Jurkat, Clone E6-1 (cell line): ENCODE measurements around the gene IFITM10.

Source experiments
- DNase-seq: peaks from one replicate; pipeline ENCODE4 v3.0.0-alpha.2; 2011; ENCODE audit warnings: low read depth, low spot score
- H3K4me3 ChIP-seq: 2 replicates; pipeline ENCODE4 v1.5.1; 2011; ENCODE audit warnings: mild to moderate bottlenecking, low read length, control low read depth, moderate library complexity

Gene IFITM10

DNA sequence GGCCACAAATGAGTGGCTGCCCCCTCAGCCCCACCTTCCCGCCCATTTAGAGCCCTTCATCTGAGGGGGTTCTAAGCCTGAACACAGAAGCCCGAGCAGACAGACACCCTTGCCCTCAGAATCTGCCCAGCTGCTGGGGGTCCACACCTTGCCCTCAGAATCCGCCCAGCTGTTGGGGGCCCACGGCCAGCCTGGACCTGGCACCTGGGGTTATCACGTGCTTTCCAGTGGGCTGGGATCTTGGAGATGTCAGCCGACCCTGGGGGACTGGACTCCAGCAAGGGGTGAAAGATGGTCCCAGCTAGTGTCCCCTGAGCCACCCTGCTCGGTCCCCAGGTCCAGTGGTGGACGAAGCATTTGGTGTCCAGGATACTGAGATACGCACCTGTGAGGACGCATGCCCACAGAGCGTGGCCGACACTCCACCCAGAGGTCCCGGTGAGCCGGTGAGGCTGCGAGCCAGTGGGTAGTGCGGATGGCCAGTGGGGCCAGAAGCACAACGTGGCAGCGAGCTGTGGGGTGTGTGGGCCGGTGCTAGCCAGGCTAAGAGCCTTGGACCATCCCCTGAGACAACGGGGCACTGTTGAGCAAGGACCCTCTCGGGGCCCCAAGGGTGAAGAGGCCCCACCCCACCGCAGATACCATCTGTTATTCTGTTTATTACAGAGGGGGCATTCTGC is 16.5 kb upstream of the IFITM10 start:
- DNase-seq = no peak
- no peak overlapping the region for H3K4me3 ChIP-seq

GRCh38 chr11:1765871-1766718 is 15.7 kb upstream of the IFITM10 start:
- H3K4me3 ChIP-seq = no peak overlapping the region
- DNase-seq = no peak

DNA sequence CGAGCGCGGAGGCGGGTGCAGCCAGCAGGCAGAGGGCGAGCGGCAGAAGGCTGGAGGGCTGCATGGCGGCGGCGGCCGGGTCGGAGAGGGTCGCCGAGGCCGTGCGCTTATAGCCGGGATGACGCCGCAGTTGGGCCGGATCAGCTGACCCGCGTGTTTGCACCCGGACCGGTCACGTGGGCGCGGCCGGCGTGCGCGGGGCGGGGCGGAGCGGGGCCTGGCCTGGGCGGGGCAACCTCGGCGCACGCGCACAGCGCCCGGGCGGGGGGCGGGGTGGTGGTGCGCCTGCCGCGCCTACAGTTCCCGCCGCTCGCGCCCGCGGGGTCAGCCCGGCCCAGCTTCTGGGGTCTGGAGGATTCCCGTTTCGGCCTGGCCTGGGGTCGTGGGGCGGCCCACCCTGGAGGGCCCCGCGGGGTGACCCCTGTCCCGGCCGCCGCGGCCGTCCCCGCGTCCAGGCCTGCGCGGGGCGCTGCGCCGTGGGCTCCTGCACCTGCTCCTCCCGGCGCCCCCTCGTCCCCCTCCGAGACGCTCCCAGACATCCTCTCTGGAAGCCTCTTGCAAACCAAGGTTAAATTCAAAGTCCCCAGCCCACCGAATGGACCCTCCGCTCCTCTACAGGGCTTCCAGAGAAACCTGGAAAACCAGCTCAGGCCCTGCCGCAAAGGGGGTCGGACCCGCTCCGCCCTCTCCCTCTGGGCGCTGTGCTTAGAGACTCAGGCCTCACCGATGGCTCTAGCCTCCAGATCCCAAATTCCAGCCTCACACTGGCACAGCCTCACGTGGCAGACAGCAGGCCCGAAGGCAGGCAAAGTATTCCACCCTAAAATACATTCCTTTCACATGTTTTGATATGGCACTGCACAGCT is 13.6 kb upstream of the IFITM10 start, which contains the start of gene CTSD:
TSS of gene CTSD (minus strand) at position 132 of the 866 bp plus-strand sequence. CDS start at position 64, 68 bp downstream.
- peak; percentile 60 for DNase-seq
- peak within 1 kb of the TSS; percentile 68 for H3K4me3 ChIP-seq

- peak overlapping the region; percentile 68 for H3K4me3 ChIP-seq
- no peak for DNase-seq
These were observed 13.0 kb upstream of the IFITM10 start for GRCh38 chr11:1763336-1763795.

DNA sequence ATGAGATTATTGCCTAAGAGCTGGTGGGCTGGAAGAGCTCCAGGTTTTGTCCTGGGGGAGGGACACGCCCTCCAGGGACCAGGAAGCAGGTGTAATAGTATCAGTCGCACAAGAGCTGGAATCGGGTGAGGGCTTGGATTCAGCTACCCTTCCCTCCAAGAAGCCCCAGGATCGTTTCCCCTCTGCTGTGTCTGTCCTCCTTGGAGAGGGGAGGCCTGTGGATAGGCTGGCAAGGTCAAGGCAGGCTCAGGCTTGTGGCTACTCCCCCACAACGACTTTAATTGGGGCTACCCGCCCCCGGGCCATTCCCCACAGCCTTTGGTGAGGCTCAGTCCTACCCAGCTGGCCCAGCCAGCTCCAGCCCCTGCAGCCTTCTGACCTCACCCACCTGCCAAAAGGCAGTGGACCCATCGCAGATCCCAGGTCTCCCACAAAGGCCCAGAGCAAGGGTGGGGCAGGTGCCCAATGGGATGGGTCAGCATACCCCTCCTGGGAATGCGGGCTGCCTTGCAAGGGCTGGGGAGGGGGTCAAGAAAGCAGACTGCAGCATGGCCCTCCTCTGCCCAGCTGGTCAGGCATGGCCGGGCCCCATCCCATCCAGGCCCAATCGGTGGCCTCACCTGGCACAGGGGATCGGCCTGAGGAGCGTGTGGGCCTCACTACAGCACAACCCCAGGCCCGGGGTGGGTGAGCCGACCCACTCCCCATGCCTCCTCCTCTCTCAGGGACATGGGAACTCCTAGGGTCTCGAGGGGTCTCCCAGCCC is 12.3 kb upstream of the IFITM10 start:
- no peak for DNase-seq
- H3K4me3 ChIP-seq = peak overlapping the region; percentile 68

DNA sequence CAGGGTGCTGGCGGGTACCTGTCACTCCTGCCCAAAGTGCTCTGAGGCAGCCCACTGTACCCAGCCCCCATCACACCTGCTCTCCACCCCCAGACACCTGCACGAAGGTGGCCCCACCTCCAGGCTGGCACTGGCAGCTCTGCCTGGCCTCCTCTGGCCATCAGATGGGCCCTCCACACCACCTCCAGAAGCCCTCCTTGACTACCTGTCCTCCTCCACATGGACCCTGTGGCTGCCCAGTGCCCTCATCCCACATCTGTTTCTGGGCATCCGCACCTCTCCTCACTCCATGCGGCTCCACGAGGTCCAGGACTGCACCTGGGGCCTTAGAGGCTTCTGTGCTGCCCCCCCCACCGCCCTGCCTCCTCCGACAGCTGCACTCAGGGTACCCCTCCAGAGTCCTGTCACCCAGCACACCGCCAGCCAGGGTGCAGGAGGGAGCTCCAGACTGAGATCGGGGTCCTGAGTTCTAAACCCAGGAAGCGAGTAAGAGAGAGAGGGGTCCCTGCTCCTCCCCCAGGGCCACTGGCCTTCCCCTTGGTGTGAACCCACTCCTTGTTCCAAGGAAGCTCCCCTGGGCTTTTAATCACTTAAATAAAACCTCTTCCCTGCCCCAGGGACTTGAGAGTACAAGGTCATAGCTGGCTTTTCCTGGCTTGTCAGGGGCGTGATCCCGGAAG is 11.6 kb upstream of the IFITM10 start:
- H3K4me3 ChIP-seq = peak overlapping the region; percentile 68; the same call in 1 of the 2 replicates
- no peak for DNase-seq

- DNase-seq = no peak
- H3K4me3 ChIP-seq = no peak overlapping the region
These were observed 10.9 kb upstream of the IFITM10 start for GRCh38 chr11:1761110-1761856.

- no peak overlapping the region for H3K4me3 ChIP-seq
- no peak for DNase-seq
These were observed 10.1 kb upstream of the IFITM10 start for GRCh38 chr11:1760351-1761109.

GRCh38 chr11:1759851-1760220 is 9.4 kb upstream of the IFITM10 start:
- no peak for DNase-seq
- no peak overlapping the region for H3K4me3 ChIP-seq

DNA sequence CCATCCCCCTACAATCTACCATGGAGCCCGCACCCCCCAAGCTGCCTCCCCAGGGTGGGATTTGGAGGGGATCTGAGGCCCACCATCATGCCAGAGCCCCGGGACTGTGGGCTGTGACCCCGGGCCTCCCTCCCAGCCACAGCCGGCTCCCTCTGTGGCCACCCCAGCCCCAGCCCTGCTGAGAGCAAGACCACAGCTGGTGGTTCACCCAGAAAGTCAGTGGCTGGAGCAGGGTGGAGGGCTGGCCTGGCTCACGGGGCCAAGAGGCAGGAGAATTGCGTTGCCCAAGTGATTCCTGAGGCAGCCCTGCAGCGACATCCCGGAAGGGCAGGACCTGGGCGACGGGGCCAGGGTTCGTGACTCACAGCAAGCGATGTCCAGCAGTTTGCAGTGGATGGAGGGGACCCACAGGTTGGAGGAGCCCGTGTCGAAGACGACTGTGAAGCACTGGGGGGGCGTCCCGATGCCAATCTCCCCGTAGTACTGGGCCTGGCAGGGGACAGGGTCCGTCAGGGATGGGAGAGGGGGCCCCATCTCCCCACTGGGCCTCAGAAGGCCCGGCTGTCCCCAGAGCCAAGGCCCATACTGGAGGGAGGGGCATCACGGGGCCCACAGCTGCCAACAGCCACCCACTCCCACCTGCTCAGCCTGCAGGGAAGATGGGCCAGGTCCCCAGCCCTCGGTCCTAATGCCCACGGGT is 8.9 kb upstream of the IFITM10 start:
- DNase-seq = no peak
- H3K4me3 ChIP-seq = no peak overlapping the region

GRCh38 chr11:1758611-1759150 is 8.3 kb upstream of the IFITM10 start:
- no peak for DNase-seq
- H3K4me3 ChIP-seq = peak overlapping the region; percentile 46

DNA sequence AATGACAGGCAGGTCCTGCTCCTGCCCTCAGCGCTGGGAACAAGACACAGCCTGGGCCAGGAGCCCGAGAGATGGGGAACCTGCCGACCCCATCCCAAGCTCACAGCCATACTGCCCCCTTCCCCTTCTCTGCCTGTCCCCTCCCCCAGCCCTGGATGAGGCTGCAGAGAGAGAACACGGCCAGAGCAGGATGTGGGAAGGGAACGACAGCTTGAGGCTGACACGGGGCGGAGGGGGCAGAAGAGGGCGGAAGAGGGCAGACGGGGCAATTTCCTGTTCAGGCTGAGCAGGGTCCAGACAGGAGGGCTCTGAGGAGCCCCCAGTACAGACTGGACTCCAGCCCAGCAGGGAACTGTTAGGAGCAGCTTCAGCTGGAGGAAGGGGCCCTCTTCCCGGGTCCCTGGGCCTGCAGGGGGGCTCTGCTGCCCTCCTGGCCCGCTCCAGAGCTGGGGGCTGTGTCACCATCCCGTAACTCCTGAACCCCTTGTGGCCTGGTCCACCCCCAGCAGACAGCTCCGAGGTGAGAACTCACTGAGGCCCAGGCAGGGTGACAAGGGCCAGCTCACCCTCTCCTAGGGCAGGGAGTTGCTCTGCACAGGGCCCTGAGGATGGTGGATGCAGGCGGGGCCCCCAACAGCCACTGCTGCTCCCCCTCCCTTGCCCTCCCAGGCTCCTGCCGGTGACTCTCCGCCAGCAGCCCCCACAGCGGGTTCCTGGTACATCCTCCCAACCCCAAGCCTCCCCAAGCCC is 7.6 kb upstream of the IFITM10 start:
- peak; percentile 86 for DNase-seq
- peak overlapping the region; percentile 46 for H3K4me3 ChIP-seq

DNA sequence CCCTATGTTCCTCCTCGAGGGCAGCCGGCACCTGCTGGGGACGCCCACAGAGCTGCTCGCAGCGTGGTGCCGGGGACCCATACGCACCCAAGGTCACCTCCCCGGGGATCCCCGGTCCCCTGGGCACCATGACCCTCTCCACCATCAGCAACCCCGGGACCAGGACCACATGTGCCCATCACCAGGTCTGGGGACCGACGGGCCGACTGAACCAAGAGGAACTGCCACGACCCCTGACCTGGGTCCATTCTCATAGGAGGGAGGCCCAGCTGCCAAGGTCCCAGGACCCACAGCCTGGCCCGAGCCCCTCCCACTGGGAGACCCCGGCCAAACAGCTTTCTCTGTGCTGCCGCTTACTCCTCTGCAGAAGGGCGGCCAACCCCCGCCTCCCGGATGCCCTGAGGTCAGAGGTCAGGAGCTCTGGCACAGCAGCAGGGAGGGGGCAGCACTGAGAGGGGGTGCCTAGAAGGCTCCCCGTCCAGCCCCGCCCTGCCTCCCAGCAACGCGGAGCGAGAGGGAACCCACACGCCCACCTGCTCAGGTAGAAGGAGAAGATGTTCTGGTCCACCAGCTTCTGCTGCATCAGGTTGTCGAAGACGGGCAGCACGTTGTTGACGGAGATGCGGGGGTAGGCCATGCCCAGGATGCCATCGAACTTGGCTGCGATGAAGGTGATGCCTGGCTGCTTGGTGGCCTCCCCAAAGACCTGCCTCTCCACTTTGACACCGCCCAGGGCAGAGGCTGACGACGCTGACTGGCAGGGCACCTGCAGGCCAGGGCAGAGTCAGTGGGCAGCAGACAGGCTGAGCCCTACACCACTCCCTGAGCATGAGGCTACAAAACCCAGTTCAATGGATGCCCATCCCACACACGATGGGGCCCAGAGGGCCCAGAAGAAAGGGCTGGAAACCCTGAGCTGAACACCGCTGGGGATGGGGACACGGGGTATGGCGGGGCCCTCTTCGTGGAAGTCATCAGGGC is 6.7 kb upstream of the IFITM10 start:
- peak overlapping the region; percentile 46 for H3K4me3 ChIP-seq

More for the DNA sequence above, 6.7 kb upstream of the IFITM10 start:
- no peak for DNase-seq
